HG03575 (cell line): ENCODE data around the gene ZNF440.
"Not testable (repeated sequence)": the region's sequence is repeated elsewhere in the genome, so short reads cannot be mapped to it uniquely, and the experiment has no call there.

Source experiments
- ATAC-seq: cut with Tn5 transposase; IDR thresholded peaks from one replicate; pipeline ENCODE4 v1.9.1; 2021; ENCODE audit not compliant: unreplicated experiment, insufficient number of reproducible peaks, low FRiP score; ENCODE audit errors: extremely low read depth

ZNF440 gene

GRCh38 chr19:11814700-11815035 is 595 bp downstream of the ZNF440 start:
- ATAC-seq = no peak

GRCh38 chr19:11821474-11822109 is 7.5 kb downstream of the ZNF440 start:
- no peak for ATAC-seq

DNA sequence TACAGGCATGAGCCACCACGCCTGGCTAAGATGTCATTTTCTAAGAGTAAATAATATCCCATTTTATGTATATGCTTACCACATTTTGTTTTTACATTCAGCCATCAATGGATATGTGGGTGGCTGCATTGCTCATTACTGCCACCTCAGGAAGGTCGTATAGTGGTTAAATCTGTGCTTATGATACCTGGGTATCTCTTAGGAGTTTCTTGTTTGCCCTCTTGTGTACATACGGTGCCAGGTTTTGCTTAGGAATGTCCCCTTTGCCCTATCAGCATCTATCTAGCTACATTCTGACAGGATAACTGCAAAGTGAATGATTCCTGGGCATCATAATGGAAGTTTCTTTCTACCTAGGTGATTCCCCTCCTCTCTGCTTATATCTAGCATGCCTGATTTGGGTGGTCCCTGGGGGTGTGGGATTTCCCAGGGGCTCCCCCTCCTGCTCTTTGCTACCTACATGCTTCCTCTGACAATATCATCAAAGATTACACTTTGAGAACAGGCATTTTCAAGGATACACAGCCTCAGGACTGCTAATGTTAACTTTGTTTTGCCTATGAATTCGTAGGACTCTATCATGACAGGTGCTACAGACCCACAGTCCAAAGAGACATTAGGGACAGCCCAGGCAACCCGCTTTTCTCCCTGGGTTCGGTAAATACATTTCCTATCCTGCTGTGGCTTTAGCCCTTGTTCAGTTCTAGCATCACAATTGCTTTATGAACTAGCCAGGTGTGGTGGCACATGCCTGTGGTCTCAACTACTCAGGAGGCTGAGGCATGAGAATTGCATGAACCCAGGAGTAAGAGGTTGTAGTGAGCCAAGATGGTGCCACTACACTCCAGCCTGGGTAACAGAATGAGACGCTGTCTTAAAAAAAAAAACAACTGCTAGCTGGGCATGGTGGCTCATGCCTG is 15.1 kb downstream of the ZNF440 start:
- ATAC-seq = not testable (repeated sequence)

DNA sequence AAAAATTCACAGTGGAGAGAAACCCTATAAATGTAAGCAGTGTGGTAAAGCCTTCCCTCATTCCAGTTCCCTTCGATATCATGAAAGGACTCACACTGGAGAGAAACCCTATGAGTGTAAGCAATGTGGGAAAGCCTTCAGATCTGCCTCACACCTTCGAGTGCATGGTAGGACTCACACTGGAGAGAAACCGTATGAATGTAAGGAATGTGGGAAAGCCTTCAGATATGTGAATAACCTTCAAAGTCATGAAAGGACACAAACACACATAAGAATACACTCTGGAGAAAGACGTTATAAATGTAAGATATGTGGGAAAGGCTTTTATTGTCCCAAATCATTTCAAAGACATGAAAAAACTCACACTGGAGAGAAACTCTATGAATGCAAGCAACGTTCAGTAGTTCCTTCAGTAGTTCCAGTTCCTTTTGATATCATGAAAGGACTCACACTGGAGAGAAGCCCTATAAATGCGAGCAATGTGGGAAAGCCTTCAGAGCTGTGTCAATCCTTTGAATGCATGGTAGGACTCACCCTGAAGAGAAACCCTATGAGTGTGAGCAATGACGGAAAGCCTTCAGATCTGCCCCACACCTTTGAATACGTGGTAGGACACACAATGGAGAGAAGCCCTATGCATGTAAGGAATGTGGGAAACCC is 18.3 kb downstream of the ZNF440 start:
- no peak for ATAC-seq

GRCh38 chr19:11833541-11833940 is 19.5 kb downstream of the ZNF440 start:
- no peak for ATAC-seq

GRCh38 chr19:11835626-11836066 is 21.6 kb downstream of the ZNF440 start:
- not testable (repeated sequence) for ATAC-seq

- no peak for ATAC-seq
Observed at GRCh38 chr19:11843722-11844121, 29.6 kb downstream of the ZNF440 start.

DNA sequence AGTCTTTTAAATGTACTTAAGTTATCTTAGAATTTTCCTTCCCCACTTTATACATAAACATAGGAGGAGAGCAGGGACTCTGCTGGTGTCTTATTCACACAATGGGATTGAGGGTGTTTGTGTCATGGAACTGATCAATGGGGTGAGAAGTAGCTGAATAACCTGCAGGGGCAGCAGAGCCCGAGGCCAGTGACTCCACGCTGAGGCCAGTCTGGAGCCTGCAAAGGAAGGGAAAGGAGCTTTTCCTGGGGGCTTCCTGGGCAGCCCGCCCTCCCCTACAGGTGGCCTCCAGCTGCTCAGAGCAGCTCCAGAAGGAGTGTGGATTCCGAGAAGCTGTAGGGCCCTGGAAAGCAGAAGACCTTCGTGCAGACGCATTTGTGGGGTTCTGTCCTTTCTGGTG is 33.5 kb downstream of the ZNF440 start:
- ATAC-seq = not testable (repeated sequence)

- no peak for ATAC-seq
Observed at GRCh38 chr19:11848200-11848593, 34.1 kb downstream of the ZNF440 start.

DNA sequence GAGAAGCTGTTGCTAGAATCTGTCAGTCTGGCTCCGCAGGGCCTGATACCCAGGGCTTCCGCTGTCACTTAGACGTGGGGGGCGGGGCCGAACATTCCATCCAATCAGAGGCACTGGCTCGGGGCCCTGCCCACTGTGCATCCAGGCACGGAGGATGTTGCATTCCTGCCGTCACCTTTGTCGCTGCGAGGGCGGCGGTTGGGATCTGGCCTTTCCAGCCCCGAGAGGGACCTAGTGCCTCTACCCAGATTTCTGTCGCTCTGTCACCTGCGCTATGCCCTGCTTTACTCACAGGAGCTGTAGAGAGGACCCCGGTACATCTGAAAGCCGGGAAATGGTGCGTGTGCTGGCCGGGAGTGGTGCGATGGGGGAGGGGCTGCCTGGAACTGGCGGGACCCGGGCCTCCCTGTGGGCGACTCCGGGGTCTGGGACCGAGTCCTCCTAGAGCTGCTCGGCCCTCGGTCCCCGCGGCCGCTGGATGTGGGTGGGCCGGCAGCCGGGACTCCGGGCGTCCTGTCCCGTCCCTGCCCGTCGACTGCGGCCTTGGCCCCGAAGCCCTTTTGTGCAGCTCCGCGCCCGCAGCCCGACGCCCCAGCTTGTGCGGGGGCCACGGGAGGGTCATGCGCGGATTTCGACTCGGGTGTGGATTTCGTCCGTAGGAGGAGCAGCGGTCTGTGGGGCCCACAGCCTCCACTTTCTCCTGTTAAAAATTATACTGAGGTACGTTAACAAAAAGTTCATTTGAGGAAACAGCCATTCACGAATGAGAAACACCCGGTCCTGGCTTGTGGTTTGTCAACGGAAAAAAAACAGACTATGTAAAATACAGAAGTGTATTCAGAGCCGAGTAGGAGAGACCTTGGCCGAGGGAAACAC is 34.8 kb downstream of the ZNF440 start, which contains the start of gene ZNF439:
Gene ZNF439, plus strand, starts transcription at position 133 of the 876 bp plus-strand sequence. Its CDS starts 142 bp downstream, at position 275.
- no peak for ATAC-seq

DNA sequence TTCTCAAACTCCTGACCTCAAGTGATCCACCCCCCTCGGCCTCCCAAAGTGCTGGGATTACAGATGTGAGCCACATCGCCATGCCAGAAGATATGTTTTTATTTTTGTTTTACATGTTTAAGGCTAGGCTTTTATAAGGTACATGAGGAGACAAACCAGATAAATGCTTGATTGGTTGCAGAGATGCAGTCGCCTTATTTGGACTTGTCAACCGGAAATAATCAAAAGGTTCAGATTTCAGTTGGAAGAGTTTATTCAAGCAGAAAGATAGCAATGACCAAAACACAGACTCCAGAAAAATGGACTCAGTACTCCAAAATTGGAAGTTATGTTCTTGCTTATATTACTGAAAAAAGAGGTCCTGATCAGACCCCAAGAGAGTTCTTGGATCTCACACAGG is 36.2 kb downstream of the ZNF440 start:
- ATAC-seq = not testable (repeated sequence)

DNA sequence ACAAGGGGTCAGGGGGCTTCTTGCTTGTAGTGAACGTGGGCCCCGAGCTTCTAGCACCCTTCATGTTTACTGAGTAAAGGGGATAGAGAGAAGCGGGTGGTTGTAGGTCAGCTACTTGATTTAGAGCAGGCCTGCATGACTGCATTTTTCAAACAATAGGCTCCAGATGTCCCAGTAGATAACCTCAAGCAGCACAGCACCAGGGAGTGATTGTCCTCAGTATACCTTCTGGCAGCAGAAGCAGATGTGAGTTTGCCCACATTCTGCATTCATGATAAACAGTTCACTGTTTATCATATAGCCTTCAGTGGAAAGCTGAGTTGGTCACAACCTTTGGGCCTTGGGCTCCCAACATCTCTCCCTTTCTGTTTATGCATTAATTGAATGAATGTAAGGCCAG is 39.3 kb downstream of the ZNF440 start:
- ATAC-seq = no peak

DNA sequence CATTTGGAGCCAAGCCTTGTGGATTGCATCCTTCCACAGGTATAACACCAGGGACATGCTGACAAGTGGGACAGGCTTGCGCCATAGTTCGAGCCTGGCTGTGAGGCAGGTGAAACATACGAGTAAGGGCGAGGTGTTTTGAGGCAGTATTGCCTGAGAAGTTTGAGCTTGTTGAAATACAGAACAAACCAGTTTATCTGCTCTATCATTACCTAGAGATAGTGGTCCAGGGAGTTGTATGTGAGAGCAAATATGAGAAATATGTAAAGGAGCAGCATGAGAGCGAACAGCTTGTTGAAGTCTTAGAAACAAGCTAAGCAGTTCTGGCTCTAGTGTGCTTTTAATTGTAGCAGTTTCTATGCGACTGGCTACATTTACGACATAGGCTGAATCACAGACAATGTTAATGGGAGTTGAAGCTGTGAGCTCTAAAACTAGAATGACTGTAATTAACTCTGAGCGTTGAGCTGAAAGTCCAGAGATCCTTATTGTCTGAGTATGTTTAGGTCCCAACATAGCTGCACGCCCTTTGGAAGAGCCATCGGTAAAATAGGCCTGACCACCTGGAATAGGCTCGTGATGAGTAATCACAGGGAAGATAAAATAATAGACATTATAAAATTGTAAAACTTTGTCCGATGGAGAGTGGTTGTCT is 42.6 kb downstream of the ZNF440 start:
- ATAC-seq = no peak

DNA sequence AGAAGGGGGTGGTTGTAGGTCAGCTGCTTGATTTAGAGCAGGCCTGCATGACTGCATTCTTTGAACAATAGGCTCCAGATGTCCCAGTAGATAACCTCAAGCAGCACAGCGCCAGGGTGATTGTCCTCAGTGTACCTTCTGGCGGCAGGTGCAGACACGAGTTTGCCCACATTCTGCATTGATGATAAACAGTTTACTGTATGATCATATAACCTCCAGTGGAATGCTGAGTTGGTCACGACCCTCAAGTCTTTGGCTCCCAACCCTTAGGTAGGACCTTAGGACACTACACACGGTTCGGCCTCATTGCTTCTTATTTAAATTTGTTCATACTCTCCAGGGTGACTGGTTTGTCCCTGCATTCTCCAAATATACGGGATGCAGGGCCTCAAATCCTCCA is 46.6 kb downstream of the ZNF440 start:
- no peak for ATAC-seq

GRCh38 chr19:11861301-11861700 is 47.2 kb downstream of the ZNF440 start:
- no peak for ATAC-seq

GRCh38 chr19:11867766-11868165 is 53.7 kb downstream of the ZNF440 start:
- not testable (repeated sequence) for ATAC-seq

- no peak for ATAC-seq
Observed at GRCh38 chr19:11868188-11868587, 54.1 kb downstream of the ZNF440 start.

DNA sequence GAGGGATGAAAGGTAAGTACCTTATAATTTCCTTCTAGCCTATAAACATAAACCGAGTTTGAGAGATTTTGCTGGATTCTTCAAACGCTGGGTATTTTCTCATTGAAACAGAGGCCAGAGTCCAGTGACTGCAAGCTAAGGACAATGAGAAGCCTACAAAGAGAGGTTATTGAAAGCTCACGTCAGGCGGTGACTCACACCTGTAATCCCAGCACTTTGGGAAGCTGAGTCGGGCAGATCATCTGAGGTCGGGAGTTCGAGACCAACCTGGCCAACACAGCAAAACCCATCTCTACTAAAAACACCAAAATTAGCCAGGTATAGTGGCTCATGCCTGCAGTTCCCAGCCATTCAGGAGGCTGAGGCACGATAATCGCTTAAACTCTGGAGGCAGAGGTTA is 58.6 kb downstream of the ZNF440 start:
- no peak for ATAC-seq
